ENCODE results near the gene ANGPTL4. TPM values are rescaled to one million over a fixed set of nuclear protein-coding genes. Genes with fewer than 3 reads are reported as not detected.

The ANGPTL4 gene
- total and polyA plus RNA-seq, 8 donors, result 2.8 to 169 (median 34.6) TPM

GRCh38 chr19:8391198-8392016, 27.5 kb downstream of the ANGPTL4 start:
- Histone ChIP-seq H3K27ac (peak overlapping the region; percentile 51 to 100 (median 84)), H3K4me1 (peaks cover 31 to 59% (median 53%) of the 10 kb centered on the region in 3 donors), H3K36me3 (no peaks in the 10 kb centered on the region), H3K27me3 (no peaks in the 10 kb centered on the region), H3K9me3 (no peaks in the 10 kb centered on the region), H3K4me3 (peak overlapping the region in 3 of 4 donors; percentile 5 to 95 (median 87))
- 43 to 46% methylated on average over 23 of the region's 23 CpGs for WGBS, 2 donors
- DNase-seq (peak in 4 of 6 donors; percentile 53 to 82 (median 57)), FAIRE-seq (no peak), ATAC-seq (no peak)
- TF ChIP-seq CTCF (IDR thresholded peaks at IDR 0.05), result no peak
- intact Hi-C loops (cut with DNase I), result no loop called here

GRCh38 chr19:8392017-8392591, 28.1 kb downstream of the ANGPTL4 start:
- no peaks in the 10 kb centered on the region for H3K27me3 ChIP-seq
- no peaks in the 10 kb centered on the region for H3K9me3 ChIP-seq
- no peak for FAIRE-seq
- H3K27ac ChIP-seq, result peak overlapping the region; percentile 51 to 100 (median 84)
- no peaks in the 10 kb centered on the region for H3K36me3 ChIP-seq
- WGBS, 2 donors, result 10 to 15% methylated on average over 11 of the region's 11 CpGs
- H3K4me1 ChIP-seq, result peaks cover 34 to 63% (median 58%) of the 10 kb centered on the region in 3 donors
- no peak for TF ChIP-seq CTCF (IDR thresholded peaks at IDR 0.05)
- peak; percentile 8 to 41 (median 16) for ATAC-seq
- H3K4me3 ChIP-seq, result peak overlapping the region in 2 of 4 donors; percentile 87 to 95
- intact Hi-C loops (cut with DNase I), result no loop called here
- DNase-seq, result peak in 5 of 6 donors; percentile 61 to 76 (median 72)

GRCh38 chr19:8393192-8393870, 29.4 kb downstream of the ANGPTL4 start:
- Histone ChIP-seq H3K27ac (peak overlapping the region; percentile 45 to 100 (median 76)), H3K4me3 (no peak overlapping the region), H3K9me3 (no peaks in the 10 kb centered on the region), H3K4me1 (peaks cover 39 to 56% (median 51%) of the 10 kb centered on the region in 3 donors), H3K36me3 (no peaks in the 10 kb centered on the region), H3K27me3 (no peaks in the 10 kb centered on the region)
- intact Hi-C loops (cut with DNase I), result no loop called here
- no peak for TF ChIP-seq CTCF (IDR thresholded peaks at IDR 0.05)
- no peak for ATAC-seq
- 67 to 72% methylated on average over 8 of the region's 8 CpGs for WGBS, 2 donors
- no peak for FAIRE-seq
- peak in 2 of 6 donors; percentile 46 to 71 for DNase-seq

GRCh38 chr19:8393871-8394250, 29.9 kb downstream of the ANGPTL4 start:
- peak overlapping the region; percentile 45 to 100 (median 76) for H3K27ac ChIP-seq
- 68 to 75% methylated on average over 8 of the region's 8 CpGs for WGBS, 2 donors
- peak in 2 of 6 donors; percentile 58 to 69 for DNase-seq
- no peaks in the 10 kb centered on the region for H3K9me3 ChIP-seq
- ATAC-seq, result no peak
- H3K4me3 ChIP-seq, result no peak overlapping the region
- H3K36me3 ChIP-seq, result no peaks in the 10 kb centered on the region
- TF ChIP-seq CTCF (IDR thresholded peaks at IDR 0.05), result no peak
- intact Hi-C loops (cut with DNase I), result no loop called here
- H3K4me1 ChIP-seq, result peaks cover 39 to 51% (median 48%) of the 10 kb centered on the region in 3 donors
- no peaks in the 10 kb centered on the region for H3K27me3 ChIP-seq
- no peak for FAIRE-seq
